HG02970 (cell line): ENCODE measurements around the gene NMNAT3.

Experiments used
- ATAC-seq: cut with Tn5 transposase; IDR thresholded peaks from one replicate; pipeline ENCODE4 v1.9.1; 2021; ENCODE audit warnings: mild to moderate bottlenecking, moderate library complexity, moderate number of reproducible peaks; ENCODE audit not compliant: unreplicated experiment, low FRiP score

The NMNAT3 gene

DNA sequence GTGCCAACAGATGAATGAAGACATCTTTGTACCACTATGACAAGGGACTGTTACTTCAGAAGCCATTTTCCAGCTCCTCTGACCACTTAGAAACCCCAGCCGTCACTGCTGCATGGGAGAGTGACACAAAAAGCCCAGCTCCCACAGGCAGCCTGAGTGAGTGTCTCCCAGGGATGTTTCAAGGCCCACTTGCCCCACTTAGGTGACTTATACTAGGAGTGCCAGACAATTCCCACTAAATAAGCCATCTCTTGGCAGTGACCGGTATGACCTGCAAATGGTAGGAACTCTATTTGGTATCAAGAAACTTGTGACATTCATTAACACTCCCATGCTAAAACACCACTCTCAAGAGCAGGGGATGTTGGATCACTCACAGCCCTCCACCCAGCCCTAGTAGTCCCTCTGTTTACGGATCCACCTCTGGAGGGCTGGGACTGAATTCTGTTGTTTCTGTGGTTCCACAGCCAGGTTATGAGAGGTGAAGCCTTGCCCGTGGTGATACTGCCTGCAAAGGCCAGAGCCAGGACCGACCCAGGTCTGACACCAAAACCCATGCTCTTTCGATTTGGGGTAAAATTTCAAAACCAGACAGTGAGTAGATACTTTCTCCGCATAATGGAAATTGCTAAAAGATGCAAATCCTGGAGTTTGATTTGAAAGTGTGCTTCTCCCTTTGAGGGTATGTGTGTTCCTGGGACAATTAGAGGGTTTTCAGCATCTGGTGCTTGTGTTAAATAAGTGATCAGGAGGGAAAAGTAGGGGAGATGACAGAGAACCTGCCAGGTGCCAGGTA lies 152.7 kb downstream of the NMNAT3 start:
- no peak for ATAC-seq

DNA sequence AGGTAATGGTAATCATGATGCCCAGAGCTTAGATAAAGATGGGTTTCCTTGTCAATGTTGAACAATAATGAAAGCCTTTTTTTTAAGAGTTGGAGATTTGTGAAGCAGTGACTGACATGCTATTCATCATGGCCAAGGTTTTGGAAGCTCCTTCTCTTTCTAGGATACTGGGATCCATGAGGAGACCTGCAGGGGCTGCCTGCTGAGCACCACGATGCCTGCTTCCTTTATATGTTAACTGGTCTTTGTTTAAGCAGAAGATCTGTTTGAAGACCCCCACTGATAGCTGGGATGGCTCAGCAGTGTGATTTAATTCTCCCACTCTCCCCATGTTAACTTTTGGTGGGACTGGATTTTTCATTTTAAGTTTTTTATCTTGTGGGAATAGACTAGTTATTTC lies 154.1 kb downstream of the NMNAT3 start:
- ATAC-seq, result no peak

DNA sequence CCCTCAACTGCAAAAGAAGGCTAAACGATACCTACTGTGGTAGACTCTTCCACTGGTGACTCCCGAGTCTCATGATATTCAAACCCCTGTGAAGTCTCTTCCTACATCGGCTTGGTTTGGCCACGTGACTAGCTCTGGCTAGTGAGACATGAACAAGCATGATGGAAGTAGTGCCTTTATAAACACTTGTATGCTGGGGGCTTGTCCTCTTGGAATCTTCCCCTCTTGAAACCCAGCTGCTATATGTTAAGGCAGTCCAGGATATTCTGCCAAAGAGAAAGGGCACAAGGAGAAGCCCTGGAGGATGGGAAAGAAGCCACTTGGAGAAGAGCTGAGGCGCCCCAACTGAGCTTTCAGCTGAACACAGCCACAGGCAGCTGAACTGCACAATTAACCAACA lies 154.6 kb downstream of the NMNAT3 start:
- no peak for ATAC-seq

DNA sequence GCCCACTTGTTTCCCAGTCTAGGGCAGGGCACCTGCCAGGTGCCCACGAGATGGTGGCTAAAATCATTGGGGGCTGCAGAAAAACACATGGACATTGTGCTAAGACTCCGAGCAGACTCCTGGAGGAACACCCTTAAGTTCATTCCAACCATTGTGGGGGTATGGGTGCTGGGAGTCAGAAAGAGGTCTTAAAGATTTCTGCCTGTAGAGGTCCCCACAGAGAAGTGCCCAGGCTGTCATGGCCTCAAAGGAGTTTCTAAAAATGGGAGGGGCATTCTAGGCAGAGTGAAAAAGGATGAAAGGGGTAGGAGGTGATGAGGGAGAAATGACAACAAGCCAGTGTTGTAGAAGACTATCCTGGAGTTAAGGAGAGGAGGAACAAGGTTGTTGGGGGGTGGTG lies 155.4 kb downstream of the NMNAT3 start:
- ATAC-seq, result no peak

DNA sequence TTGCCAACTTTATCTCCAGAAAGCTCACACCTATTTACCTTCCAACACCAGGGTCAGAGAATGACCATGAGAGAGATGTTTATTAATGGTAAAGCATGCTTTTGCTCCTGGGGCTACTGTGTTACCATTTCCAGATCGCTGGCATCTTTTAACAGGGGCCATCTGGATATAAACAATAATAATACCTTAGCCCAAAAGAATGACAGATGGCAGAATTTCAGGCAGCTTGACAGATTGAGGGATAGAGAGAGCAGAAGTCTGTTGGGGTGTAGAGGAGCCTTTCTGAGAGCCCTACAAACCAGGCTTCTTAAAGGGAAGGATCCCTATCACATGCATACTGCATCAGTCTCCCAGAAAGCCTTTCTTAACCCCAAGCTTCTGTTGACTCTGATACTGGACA lies 156.0 kb downstream of the NMNAT3 start:
- no peak for ATAC-seq

DNA sequence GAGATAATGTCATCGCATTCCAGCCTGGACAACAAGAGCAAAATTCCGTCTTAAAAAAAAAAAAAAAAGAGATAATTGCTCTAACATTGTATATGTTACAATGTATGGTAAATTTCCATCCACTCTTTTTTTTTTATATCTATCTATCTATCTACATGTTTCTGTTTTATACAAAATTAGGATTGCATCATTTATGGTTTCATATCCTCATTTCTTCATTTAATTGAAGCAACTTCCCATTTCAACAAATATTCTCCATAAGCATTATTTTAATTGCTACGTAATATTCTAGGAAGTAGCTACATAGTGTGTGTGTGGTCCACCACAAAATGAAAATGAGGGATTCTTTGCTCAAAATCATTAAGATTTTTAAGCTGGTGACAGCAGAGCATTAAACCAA lies 156.6 kb downstream of the NMNAT3 start:
- no peak for ATAC-seq

DNA sequence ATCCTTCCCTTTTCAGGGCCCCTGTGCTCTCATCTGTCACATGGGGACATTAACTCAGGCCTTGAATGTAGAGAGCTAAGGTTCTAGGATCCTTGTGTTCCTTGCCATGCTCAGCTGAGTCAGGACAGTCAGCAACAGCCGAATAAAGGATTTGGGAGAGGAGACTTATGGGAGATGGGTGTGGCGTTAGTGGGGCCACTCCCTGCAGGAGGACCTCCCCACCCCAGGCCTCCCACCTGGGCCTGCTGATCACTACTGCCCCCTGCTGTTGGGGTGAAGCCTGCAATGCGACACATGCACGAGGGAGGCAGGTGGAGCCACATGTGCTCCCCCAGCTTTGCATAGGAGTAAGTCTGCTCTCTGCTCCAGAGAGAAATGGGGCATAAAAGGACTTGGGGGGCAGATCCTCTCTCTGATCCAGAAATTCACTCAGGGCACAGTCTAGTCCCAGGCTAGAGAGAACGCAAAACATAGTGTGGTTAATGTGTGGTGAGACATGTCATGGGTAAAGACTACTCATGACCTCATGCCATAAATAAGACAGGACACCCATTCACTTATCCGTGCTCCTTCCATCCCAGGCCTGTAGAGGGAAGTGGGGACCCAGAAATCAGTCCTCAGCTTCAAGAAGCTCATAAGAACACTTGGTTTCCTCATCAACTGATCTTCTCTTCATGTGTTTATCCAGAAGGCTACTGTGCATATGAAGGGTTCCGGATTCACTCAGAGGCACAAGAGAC lies 157.6 kb downstream of the NMNAT3 start:
- ATAC-seq, result no peak

DNA sequence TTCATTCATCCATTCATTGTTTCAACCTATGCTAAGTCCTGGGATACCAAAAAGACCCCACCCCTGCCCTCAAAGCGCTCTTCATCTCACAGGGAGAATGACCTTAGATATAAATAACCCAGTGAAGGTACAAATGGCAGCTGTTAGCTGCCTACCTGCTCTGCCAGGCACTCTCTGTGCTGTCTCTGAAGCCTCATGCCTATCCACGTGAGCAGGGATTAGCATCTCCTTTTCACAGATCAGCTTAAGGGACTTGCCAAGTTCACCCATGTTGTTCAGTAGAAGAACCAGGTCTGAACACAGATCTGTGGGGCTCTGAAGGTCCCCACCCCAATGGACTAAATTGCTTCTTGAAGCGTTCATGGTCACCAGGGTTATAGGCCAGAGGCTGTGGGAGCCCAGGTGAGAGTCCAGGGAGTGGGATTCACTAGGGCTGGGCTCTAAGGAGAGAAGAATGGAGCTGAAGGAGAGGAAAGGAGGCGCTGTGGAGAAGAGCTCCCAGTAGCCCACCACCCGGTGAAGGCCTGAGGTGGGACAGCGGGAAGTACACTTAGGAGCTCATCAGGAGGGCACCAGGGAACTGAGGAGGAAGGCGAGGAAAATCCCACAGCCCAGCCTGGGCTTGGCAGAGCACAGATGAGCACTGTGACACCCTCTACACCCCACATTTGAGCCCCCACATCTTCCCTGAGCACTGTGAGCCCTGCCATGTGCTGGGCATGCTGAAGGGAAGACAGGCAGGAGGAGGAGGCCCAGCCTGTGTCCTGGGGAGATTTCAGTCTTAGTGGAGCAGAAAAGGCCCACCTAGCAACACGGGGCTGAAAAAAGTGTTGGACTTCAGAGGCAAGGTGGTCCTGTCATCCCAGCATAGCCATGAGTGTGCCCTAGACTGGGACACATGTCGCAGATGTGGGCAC lies 158.6 kb downstream of the NMNAT3 start:
- no peak for ATAC-seq

DNA sequence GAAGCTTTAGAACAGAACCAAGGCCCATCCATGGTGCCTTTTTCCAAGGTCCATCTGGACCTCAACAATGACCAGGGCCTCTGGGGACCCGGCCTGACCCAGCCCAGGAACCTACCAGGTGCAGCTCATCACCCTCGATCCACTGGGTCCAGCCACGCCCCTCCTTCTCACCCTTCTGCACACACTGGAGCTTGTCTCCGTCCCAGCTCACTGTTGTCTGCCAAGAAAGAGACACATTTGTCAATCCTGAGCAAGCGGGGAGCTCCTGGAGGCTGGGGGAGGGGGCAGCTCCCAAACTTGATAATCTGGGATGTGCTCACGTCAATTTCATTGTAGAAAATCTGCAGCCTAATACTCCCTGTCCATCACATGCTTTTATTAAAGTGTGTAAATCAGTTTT lies 159.5 kb downstream of the NMNAT3 start:
- no peak for ATAC-seq

DNA sequence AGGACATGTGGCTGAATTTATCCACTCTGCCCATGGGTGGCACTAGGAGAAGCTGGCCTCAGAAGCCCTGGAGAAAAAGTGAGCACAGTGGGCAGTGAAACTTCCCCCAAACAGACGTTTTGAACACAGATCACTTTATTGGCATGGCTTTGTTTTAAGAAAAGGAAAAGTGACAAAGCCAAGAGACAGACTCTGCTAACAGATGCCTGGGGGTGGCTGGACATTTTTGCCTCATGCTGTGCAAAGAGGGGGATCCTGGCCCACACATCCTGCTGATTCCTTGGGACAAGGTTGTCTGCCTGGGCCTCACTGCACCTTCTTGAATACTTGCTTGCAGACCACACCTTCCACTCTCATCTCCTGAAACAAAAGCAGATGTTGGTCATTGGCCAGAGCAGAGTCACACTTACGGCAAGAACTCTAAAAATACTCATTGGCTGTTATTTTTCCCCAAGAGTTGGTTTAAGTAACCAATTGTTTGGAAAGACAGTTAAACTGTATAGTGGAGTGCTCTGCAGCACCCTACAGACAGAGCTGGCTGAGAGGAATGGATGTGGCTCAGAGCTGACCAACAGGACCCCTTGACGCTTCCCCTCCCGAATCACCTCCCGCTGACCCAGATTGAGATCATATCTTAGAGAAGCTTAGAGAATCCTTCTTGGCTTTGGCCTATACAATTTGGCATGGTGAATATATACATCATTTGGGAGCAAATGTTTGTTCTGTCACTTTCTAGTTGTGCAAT lies 160.3 kb downstream of the NMNAT3 start:
- no peak for ATAC-seq

DNA sequence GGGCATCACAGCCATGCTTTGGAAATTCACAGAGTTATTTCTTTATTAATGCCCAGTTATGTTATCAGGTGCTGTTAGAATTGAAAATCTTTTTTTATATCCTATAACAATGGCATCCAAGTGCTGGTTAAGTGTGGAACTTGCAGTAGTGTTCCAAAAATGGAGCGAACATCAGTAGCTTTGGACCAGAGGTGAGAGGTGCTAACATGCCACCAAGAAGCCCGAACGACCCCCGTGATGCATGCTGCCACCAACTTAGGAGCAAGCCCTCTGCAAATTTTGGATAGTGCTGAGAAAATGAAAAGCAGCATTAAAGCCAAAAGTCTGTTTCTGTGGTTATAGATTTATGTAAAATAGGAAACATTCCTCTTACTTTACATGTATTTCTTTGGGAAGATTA lies 163.0 kb downstream of the NMNAT3 start:
- no peak for ATAC-seq
